GM21576 (cell line): ENCODE results near the gene COL11A1.
"Not testable (repeated sequence)": the region's sequence is repeated elsewhere in the genome, so short reads cannot be mapped to it uniquely, and the experiment has no call there.

ENCODE experiments used
- ATAC-seq: cut with Tn5 transposase; IDR thresholded peaks from one replicate; pipeline ENCODE4 v1.9.1; 2021; ENCODE audit warnings: mild to moderate bottlenecking, moderate library complexity; ENCODE audit not compliant: unreplicated experiment

The COL11A1 gene

GRCh38 chr1:102933362-102933761, 175.0 kb downstream of the COL11A1 start:
- not testable (repeated sequence) for ATAC-seq

- no peak for ATAC-seq
Measured at GRCh38 chr1:102919659-102920058, 188.7 kb downstream of the COL11A1 start.

GRCh38 chr1:102901996-102902395, 206.3 kb downstream of the COL11A1 start:
- no peak for ATAC-seq

GRCh38 chr1:102899935-102900334, 208.4 kb downstream of the COL11A1 start:
- ATAC-seq = no peak

GRCh38 chr1:102897557-102897956, 210.8 kb downstream of the COL11A1 start:
- no peak for ATAC-seq

- ATAC-seq = no peak
Measured at GRCh38 chr1:102896771-102897170, 211.6 kb downstream of the COL11A1 start.

- ATAC-seq = no peak
Measured at GRCh38 chr1:102896286-102896685, 212.0 kb downstream of the COL11A1 start.

GRCh38 chr1:102891868-102892625, 216.3 kb downstream of the COL11A1 start:
- no peak for ATAC-seq

GRCh38 chr1:102886638-102887037, 221.7 kb downstream of the COL11A1 start:
- no peak for ATAC-seq

- no peak for ATAC-seq
Measured at GRCh38 chr1:102884238-102884637, 224.1 kb downstream of the COL11A1 start.

- ATAC-seq = no peak
Measured at GRCh38 chr1:102879439-102879993, 228.8 kb downstream of the COL11A1 start.

GRCh38 chr1:102875756-102876155, 232.6 kb downstream of the COL11A1 start:
- ATAC-seq = no peak

- ATAC-seq = no peak
Measured at GRCh38 chr1:102872526-102872925, 235.8 kb downstream of the COL11A1 start.

GRCh38 chr1:102872097-102872496, 236.2 kb downstream of the COL11A1 start:
- no peak for ATAC-seq

- ATAC-seq = no peak
Measured at GRCh38 chr1:102863704-102864103, 244.6 kb downstream of the COL11A1 start.

GRCh38 chr1:102861247-102861646, 247.1 kb downstream of the COL11A1 start:
- no peak for ATAC-seq

GRCh38 chr1:102858695-102859094, 249.6 kb downstream of the COL11A1 start:
- no peak for ATAC-seq

- ATAC-seq = no peak
Measured at GRCh38 chr1:102857251-102857650, 251.1 kb downstream of the COL11A1 start.

GRCh38 chr1:102853701-102854187, 254.6 kb downstream of the COL11A1 start:
- ATAC-seq = no peak

GRCh38 chr1:102853136-102853535, 255.2 kb downstream of the COL11A1 start:
- ATAC-seq = no peak

GRCh38 chr1:102852613-102853012, 255.7 kb downstream of the COL11A1 start:
- no peak for ATAC-seq

GRCh38 chr1:102851616-102852015, 256.7 kb downstream of the COL11A1 start:
- no peak for ATAC-seq
